SU-DHL-6 (cell line): ENCODE data around the gene OR13C3.

Source experiments
- H2AFZ ChIP-seq: fragments of 200-600 bp; sonication (generic); 2 replicates; pipeline ENCODE4 v1.6.1; 2014; ENCODE audit warnings: low read depth, mild to moderate bottlenecking, moderate library complexity, mixed read lengths, antibody characterized with exemption, low read length; ENCODE audit not compliant: severe bottlenecking
- H3F3A ChIP-seq: fragments of 200-600 bp; shearing (Covaris generic); 2 replicates; pipeline ENCODE4 v1.6.0; 2016; ENCODE audit warnings: antibody characterized with exemption, mild to moderate bottlenecking; ENCODE audit not compliant: insufficient read depth
- H3K27ac ChIP-seq: fragments of 200-600 bp; sonication (generic); 2 replicates; pipeline ENCODE4 v1.5.1; 2016; ENCODE audit warnings: low read depth, mild to moderate bottlenecking, low read length, moderate library complexity, mixed read lengths
- H3K27me3 ChIP-seq: fragments of 200-600 bp; sonication (generic), shearing (Covaris generic); 2 replicates; pipeline ENCODE4 v1.6.0; 2014; ENCODE audit warnings: mild to moderate bottlenecking, low read length
- H3K36me3 ChIP-seq: fragments of 200-600 bp; sonication (generic); 2 replicates; pipeline ENCODE4 v1.6.1; 2014; ENCODE audit warnings: mild to moderate bottlenecking, low read length, mixed read lengths
- H3K4me2 ChIP-seq: fragments of 300-600, 200-600 bp; shearing (Covaris generic), sonication (generic); 2 replicates; pipeline ENCODE4 v1.6.0; 2014; ENCODE audit warnings: low read length, low read depth, mild to moderate bottlenecking; ENCODE audit not compliant: poor library complexity, severe bottlenecking
- H3K4me3 ChIP-seq: fragments of 200-600 bp; sonication (generic); 2 replicates; pipeline ENCODE4 v1.5.1; 2014; ENCODE audit warnings: antibody characterized with exemption, low read length, mild to moderate bottlenecking, mixed read lengths; ENCODE audit not compliant: insufficient read depth, poor library complexity, severe bottlenecking
- H3K79me2 ChIP-seq: fragments of 200-600 bp; sonication (generic); 2 replicates; pipeline ENCODE4 v1.6.1; 2014; ENCODE audit warnings: mild to moderate bottlenecking, low read length, moderate library complexity; ENCODE audit not compliant: insufficient read depth
- H3K9ac ChIP-seq: fragments of 200-600 bp; sonication (generic); 2 replicates; pipeline ENCODE4 v1.7.0; 2014; ENCODE audit warnings: mild to moderate bottlenecking, low read length
- H3K9me2 ChIP-seq: fragments of 200-600 bp; sonication (generic); replicated peaks from 2 replicates; pipeline ENCODE4 v1.6.1; 2014; ENCODE audit warnings: low read length; ENCODE audit not compliant: insufficient read depth
- H3K9me3 ChIP-seq: fragments of 200-600 bp; sonication (generic); 2 replicates; pipeline ENCODE4 v1.6.1; 2014; ENCODE audit warnings: low read length, mixed read lengths; ENCODE audit not compliant: insufficient read depth
- H4K20me1 ChIP-seq: fragments of 200-600 bp; sonication (generic); 2 replicates; pipeline ENCODE4 v1.6.1; 2014; ENCODE audit warnings: low read depth, mild to moderate bottlenecking, antibody characterized with exemption, low read length, moderate library complexity, mixed read lengths
- CTCF ChIP-seq: fragments of 200-600 bp; sonication (generic); IDR thresholded peaks from one replicate; pipeline ENCODE4 v1.5.1; 2017; ENCODE audit warnings: antibody characterized with exemption, mild to moderate bottlenecking, low read length, moderate library complexity; ENCODE audit not compliant: insufficient read depth, poor library complexity, severe bottlenecking
- EZH2phosphoT487 ChIP-seq: fragments of 200-600 bp; sonication (generic), shearing (Covaris generic); conservative IDR thresholded peaks from 2 replicates; pipeline ENCODE4 v1.6.1; 2018; ENCODE audit warnings: mild to moderate bottlenecking, antibody characterized with exemption, low read length, moderate library complexity, mixed read lengths

OR13C3 gene

GRCh38 chr9:104536756-104537155, at the start of gene OR13C3:
Gene OR13C3 (minus strand): TSS chr9:104536856. CDS start chr9:104536723, 133 bp downstream.
- Histone ChIP-seq H3K9ac (no peak within 1 kb of the TSS), H4K20me1 (no peaks in the 10 kb centered on the region), H3K4me2 (no peak within 1 kb of the TSS), H3K27ac (no peak within 1 kb of the TSS), H3K27me3 (no peaks in the 10 kb centered on the region), H3F3A (no peaks in the 10 kb centered on the region), H3K4me3 (no peak within 1 kb of the TSS), H3K79me2 (no peaks in the 10 kb centered on the region), H2AFZ (no peak within 1 kb of the TSS), H3K9me3 (no peaks in the 10 kb centered on the region), H3K36me3 (no peaks in the 10 kb centered on the region), H3K9me2 (no peaks in the 10 kb centered on the region)
- TF ChIP-seq CTCF = no peak

GRCh38 chr9:104580562-104580961, 43.9 kb upstream of the OR13C3 start:
- no peak overlapping the region for H2AFZ ChIP-seq
- TF ChIP-seq EZH2phosphoT487 (no peak), CTCF (no peak)
- no peaks in the 10 kb centered on the region for H4K20me1 ChIP-seq
- H3K36me3 ChIP-seq = no peaks in the 10 kb centered on the region
- H3F3A ChIP-seq = no peaks in the 10 kb centered on the region
- H3K9me2 ChIP-seq = no peaks in the 10 kb centered on the region
- H3K27ac ChIP-seq = no peak overlapping the region
- no peaks in the 10 kb centered on the region for H3K9me3 ChIP-seq
- H3K9ac ChIP-seq = no peak overlapping the region
- no peaks in the 10 kb centered on the region for H3K79me2 ChIP-seq
- no peak overlapping the region for H3K4me2 ChIP-seq
- no peaks in the 10 kb centered on the region for H3K27me3 ChIP-seq
- no peak overlapping the region for H3K4me3 ChIP-seq

- H3K27ac ChIP-seq = no peak overlapping the region
- no peaks in the 10 kb centered on the region for H3K36me3 ChIP-seq
- H3K79me2 ChIP-seq = no peaks in the 10 kb centered on the region
- H3K4me3 ChIP-seq = no peak overlapping the region
- H3K9me3 ChIP-seq = peaks cover 5% of the 10 kb centered on the region; the same call in 1 of the 2 replicates
- no peaks in the 10 kb centered on the region for H3K27me3 ChIP-seq
- no peaks in the 10 kb centered on the region for H4K20me1 ChIP-seq
- no peak overlapping the region for H2AFZ ChIP-seq
- no peaks in the 10 kb centered on the region for H3F3A ChIP-seq
- TF ChIP-seq EZH2phosphoT487 = no peak
- TF ChIP-seq CTCF = no peak
- no peak overlapping the region for H3K4me2 ChIP-seq
- no peak overlapping the region for H3K9ac ChIP-seq
- no peaks in the 10 kb centered on the region for H3K9me2 ChIP-seq
Measured at GRCh38 chr9:104577263-104577662, 40.6 kb upstream of the OR13C3 start.
